HepG2 (cell line): ENCODE data around the gene RHBDF2. TPM values are rescaled to one million over a fixed set of nuclear protein-coding genes. Genes with fewer than 3 reads are reported as not detected.

ENCODE experiments used
- HOXA3 ChIP-seq: sonication (generic); formaldehyde crosslinking; IDR thresholded peaks from 2 replicates; pipeline ENCODE4 v1.5.0; 2020; ENCODE audit warnings: missing genetic modification reagents
- IRF2 ChIP-seq: IDR thresholded peaks from 2 replicates; pipeline ENCODE4 v1.6.1; 2018; ENCODE audit warnings: missing genetic modification reagents, missing compliant biosample characterization
- JARID2 ChIP-seq: sonication (generic); formaldehyde crosslinking; IDR thresholded peaks from 2 replicates; pipeline ENCODE4 v1.8.1; 2023; ENCODE audit warnings: missing genetic modification reagents, inconsistent platforms; ENCODE audit not compliant: insufficient replicate concordance
- RXRB ChIP-seq: IDR thresholded peaks from 2 replicates; pipeline ENCODE4 v1.6.1; 2016; ENCODE audit warnings: borderline replicate concordance, missing genetic modification reagents, missing compliant biosample characterization
- SP4 ChIP-seq: sonication (generic); formaldehyde crosslinking; IDR thresholded peaks from 2 replicates; pipeline ENCODE4 v1.8.1; 2023; ENCODE audit warnings: mild to moderate bottlenecking, missing genetic modification reagents
- STAG1 ChIP-seq: sonication (generic); formaldehyde crosslinking; IDR thresholded peaks from 2 replicates; pipeline ENCODE4 v1.4.0; 2020; ENCODE audit warnings: missing genetic modification reagents
- TCF12 ChIP-seq, 2 experiments: fragments of 450-650 bp in 1 of 2; sonication (generic) in 1 of 2; formaldehyde crosslinking in 1 of 2; IDR thresholded peaks; 2 replicates each; pipeline versions ENCODE4 v1.6.1 to v1.8.0; 2017 to 2022; ENCODE audit warnings: antibody characterized with exemption in 1 of 2, mild to moderate bottlenecking in 1 of 2, missing genetic modification reagents in 1 of 2, moderate library complexity in 1 of 2
- TFE3 ChIP-seq: IDR thresholded peaks from 2 replicates; pipeline ENCODE4 v1.6.1; 2016
- TGIF2 ChIP-seq: IDR thresholded peaks from 2 replicates; pipeline ENCODE4 v1.6.1; 2016; ENCODE audit warnings: control low read depth, missing compliant biosample characterization
- ZBTB39 ChIP-seq: sonication (generic); formaldehyde crosslinking; IDR thresholded peaks from 2 replicates; pipeline ENCODE4 v1.5.0; 2020; ENCODE audit warnings: missing genetic modification reagents
- polyA plus RNA-seq, 8 experiments: library from polyadenylated mRNA; depleted of rRNA in 3 of 8; stranded (reverse) in 7 of 8; unstranded in 1 of 8; fragments of >200 nt; fragmentation: Illumina TruSeq in 4 of 8; extraction: Trizol in 4 of 8; gene quantifications; 2 replicates each; pipeline versions ENCODE4 v1.2.1 to v1.2.3, GENCODE V29; 2011 to 2016; ENCODE audit warnings: low read depth in 4 of 8, missing spikeins in 1 of 8, mixed read lengths in 1 of 8; ENCODE audit not compliant: insufficient read depth in 1 of 8
- total RNA-seq, 5 experiments: library from RNA; depleted of rRNA; stranded (reverse); fragments of >200 nt; fragmentation: Illumina TruSeq; extraction: Trizol; gene quantifications; 2 replicates each; pipeline ENCODE4 v1.2.3, GENCODE V29; 2016; ENCODE audit warnings: low read depth in 1 of 5
- TF ChIP-seq, protein P1 (sequence below), 2 experiments: sonication (generic) in 1 of 2; formaldehyde crosslinking in 1 of 2; IDR thresholded peaks; 2 replicates each; pipeline versions ENCODE4 v1.4.0 to v1.6.1; 2016 to 2020; ENCODE audit warnings: borderline replicate concordance in 1 of 2, low read depth in 1 of 2, mild to moderate bottlenecking in 1 of 2, missing genetic modification reagents in 1 of 2
- TF ChIP-seq, protein P2 (sequence below): IDR thresholded peaks from 2 replicates; pipeline ENCODE4 v1.6.1; 2016; ENCODE audit warnings: missing genetic modification reagents, missing compliant biosample characterization
- TF ChIP-seq, protein P3 (sequence below): sonication (generic); formaldehyde crosslinking; IDR thresholded peaks from 2 replicates; pipeline ENCODE4 v1.8.0; 2023; ENCODE audit warnings: mild to moderate bottlenecking, missing genetic modification reagents
- TF ChIP-seq, protein P4 (sequence below): sonication (generic); formaldehyde crosslinking; IDR thresholded peaks from 2 replicates; pipeline ENCODE4 v1.4.0; 2020; ENCODE audit warnings: missing genetic modification reagents
- TF ChIP-seq, protein P5 (sequence below): sonication (generic); formaldehyde crosslinking; IDR thresholded peaks from 2 replicates; pipeline ENCODE4 v1.4.0; 2020; ENCODE audit warnings: missing genetic modification reagents

The RHBDF2 gene
- total and polyA plus RNA-seq, 2 of the 13 experiments (the other 11 are each of a cell fraction or from before 2014, with no cell fraction given), result 7.8 to 24.2 TPM

GRCh38 chr17:76547183-76547641 is 46.0 kb upstream of the RHBDF2 start (continued):
- no peak for TF ChIP-seq ZBTB39 (CRISPR knock-in tag)
- TF ChIP-seq, protein P1, sequence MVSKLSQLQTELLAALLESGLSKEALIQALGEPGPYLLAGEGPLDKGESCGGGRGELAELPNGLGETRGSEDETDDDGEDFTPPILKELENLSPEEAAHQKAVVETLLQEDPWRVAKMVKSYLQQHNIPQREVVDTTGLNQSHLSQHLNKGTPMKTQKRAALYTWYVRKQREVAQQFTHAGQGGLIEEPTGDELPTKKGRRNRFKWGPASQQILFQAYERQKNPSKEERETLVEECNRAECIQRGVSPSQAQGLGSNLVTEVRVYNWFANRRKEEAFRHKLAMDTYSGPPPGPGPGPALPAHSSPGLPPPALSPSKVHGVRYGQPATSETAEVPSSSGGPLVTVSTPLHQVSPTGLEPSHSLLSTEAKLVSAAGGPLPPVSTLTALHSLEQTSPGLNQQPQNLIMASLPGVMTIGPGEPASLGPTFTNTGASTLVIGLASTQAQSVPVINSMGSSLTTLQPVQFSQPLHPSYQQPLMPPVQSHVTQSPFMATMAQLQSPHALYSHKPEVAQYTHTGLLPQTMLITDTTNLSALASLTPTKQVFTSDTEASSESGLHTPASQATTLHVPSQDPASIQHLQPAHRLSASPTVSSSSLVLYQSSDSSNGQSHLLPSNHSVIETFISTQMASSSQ (IDR thresholded peaks at IDR 0.05; ENCODE audit: low read depth), result no peak
- TF ChIP-seq, protein P1 (CRISPR knock-in tag; IDR thresholded peaks at IDR 0.05; ENCODE audit: borderline replicate concordance), result 0 out of 2 replicates have a peak, but pooled peaks have one; percentile 42
- 0 out of 2 replicates have a peak, but pooled peaks have one; percentile 18 for TF ChIP-seq RXRB (CRISPR knock-in tag)
- TF ChIP-seq, protein P2, sequence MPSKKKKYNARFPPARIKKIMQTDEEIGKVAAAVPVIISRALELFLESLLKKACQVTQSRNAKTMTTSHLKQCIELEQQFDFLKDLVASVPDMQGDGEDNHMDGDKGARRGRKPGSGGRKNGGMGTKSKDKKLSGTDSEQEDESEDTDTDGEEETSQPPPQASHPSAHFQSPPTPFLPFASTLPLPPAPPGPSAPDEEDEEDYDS (CRISPR knock-in tag), result peak; percentile 30; the same call in 1 of the 2 replicates
- TF ChIP-seq TFE3 (CRISPR knock-in tag), result 0 out of 2 replicates have a peak, but pooled peaks have one; percentile 32
- TF ChIP-seq IRF2 (CRISPR knock-in tag), result 0 out of 2 replicates have a peak, but pooled peaks have one; percentile 38
- no peak for TF ChIP-seq TGIF2
- TF ChIP-seq JARID2 (CRISPR knock-in tag), result peak; percentile 43
- peak; percentile 35; the same call in 1 of the 2 replicates for TF ChIP-seq SP4 (CRISPR knock-in tag)
- TF ChIP-seq TCF12 (IDR thresholded peaks at IDR 0.05), result no peak
- TF ChIP-seq TCF12 (CRISPR knock-in tag; IDR thresholded peaks at IDR 0.05), result no peak
- TF ChIP-seq, protein P3, sequence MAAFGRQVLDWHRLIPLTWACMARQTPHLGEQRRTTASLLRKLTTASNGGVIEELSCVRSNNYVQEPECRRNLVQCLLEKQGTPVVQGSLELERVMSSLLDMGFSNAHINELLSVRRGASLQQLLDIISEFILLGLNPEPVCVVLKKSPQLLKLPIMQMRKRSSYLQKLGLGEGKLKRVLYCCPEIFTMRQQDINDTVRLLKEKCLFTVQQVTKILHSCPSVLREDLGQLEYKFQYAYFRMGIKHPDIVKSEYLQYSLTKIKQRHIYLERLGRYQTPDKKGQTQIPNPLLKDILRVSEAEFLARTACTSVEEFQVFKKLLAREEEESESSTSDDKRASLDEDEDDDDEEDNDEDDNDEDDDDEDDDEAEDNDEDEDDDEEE (CRISPR knock-in tag), result no peak
- TF ChIP-seq, protein P4, sequence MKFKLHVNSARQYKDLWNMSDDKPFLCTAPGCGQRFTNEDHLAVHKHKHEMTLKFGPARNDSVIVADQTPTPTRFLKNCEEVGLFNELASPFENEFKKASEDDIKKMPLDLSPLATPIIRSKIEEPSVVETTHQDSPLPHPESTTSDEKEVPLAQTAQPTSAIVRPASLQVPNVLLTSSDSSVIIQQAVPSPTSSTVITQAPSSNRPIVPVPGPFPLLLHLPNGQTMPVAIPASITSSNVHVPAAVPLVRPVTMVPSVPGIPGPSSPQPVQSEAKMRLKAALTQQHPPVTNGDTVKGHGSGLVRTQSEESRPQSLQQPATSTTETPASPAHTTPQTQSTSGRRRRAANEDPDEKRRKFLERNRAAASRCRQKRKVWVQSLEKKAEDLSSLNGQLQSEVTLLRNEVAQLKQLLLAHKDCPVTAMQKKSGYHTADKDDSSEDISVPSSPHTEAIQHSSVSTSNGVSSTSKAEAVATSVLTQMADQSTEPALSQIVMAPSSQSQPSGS (CRISPR knock-in tag), result peak; percentile 25; the same call in 1 of the 2 replicates
- TF ChIP-seq STAG1, result peak; percentile 93
- TF ChIP-seq HOXA3, result peak; percentile 21; the same call in 1 of the 2 replicates
- TF ChIP-seq, protein P5, sequence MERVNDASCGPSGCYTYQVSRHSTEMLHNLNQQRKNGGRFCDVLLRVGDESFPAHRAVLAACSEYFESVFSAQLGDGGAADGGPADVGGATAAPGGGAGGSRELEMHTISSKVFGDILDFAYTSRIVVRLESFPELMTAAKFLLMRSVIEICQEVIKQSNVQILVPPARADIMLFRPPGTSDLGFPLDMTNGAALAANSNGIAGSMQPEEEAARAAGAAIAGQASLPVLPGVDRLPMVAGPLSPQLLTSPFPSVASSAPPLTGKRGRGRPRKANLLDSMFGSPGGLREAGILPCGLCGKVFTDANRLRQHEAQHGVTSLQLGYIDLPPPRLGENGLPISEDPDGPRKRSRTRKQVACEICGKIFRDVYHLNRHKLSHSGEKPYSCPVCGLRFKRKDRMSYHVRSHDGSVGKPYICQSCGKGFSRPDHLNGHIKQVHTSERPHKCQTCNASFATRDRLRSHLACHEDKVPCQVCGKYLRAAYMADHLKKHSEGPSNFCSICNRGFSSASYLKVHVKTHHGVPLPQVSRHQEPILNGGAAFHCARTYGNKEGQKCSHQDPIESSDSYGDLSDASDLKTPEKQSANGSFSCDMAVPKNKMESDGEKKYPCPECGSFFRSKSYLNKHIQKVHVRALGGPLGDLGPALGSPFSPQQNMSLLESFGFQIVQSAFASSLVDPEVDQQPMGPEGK (CRISPR knock-in tag), result peak; percentile 55
